ENCODE results near the gene RTTN. TPM values are rescaled to one million over a fixed set of nuclear protein-coding genes. Genes with fewer than 3 reads are reported as not detected.

RTTN gene
- total and polyA plus RNA-seq, 9 of the 15 experiments (the other 6 are each of a cell fraction or from before 2014, with no cell fraction given): 3.1 to 18.3 (median 10.6) TPM

DNA sequence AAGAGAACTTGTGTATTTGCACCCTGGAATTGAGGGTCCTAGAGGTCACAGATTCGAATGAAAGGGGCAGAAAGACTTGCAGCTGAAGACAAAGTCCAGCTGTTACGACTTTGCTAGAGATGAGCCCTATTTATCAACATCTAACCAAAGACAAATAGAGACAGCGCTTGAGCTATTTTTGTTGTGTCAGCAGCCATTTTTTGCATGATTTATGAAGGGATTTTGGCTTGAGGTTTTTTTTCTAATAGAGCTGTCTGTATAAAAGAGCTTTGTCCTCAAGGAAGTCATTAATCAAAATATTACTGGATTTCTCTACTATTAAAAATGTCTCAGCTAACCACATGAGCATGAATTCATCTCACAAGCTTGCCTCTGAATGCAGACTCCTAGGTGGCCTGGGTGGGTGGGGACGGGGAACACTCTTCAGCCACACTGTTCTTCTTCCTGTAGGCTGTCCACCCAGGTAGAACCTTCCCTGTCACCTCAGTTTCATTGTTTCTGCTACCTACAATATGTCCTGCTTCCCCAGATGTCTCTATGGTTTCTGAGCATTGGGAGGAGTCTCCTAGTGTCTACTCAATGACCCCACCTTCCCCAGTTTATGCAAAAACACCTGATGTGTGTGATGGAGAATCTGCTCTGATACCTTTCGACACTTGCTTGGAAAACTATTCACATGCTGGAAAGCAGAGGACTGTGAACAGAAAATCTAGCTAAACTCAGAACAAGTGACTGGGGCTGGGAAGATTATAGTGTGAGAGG lies 250.6 kb downstream of the RTTN start:
- Histone ChIP-seq H3K4me3 (no peak overlapping the region), H3K9me3 (replicated peaks; ENCODE audit: control insufficient read depth, insufficient read depth, low read depth, low read length) (no peaks in the 10 kb centered on the region), H3K4me1 (replicated peaks in 1 of 2; ENCODE audit: control insufficient read depth in 2 of 2, insufficient read depth in 2 of 2, low read length in 2 of 2) (peaks cover 0 to 10% of the 10 kb centered on the region in 2 experiments; a peak in 3 of 5 replicates), H3K27me3 (ENCODE audit: control insufficient read depth in 2 of 2, insufficient read depth in 2 of 2, low read length in 2 of 2) (no peaks in the 10 kb centered on the region), H3K36me3 (ENCODE audit: control insufficient read depth, insufficient read depth, low read length) (no peaks in the 10 kb centered on the region; the same call in 2 of the 3 replicates), H3K79me2 (ENCODE audit: control insufficient read depth, insufficient read depth, low read length) (no peaks in the 10 kb centered on the region), H3K4me2 (ENCODE audit: insufficient read depth, low read length) (no peak overlapping the region), H3K9ac (ENCODE audit: insufficient read depth in 1 of 2, low read depth in 2 of 2, low read length in 2 of 2) (no peak overlapping the region), H4K20me1 (replicated peaks; ENCODE audit: control insufficient read depth, insufficient read depth, low read length) (no peaks in the 10 kb centered on the region), H3K9me1 (ENCODE audit: control insufficient read depth, insufficient read depth, low read length) (no peaks in the 10 kb centered on the region), H2AFZ (ENCODE audit: low read depth, low read length) (no peak overlapping the region), H3K27ac (ENCODE audit: extremely low read depth, low read depth, low read length) (no peak overlapping the region)
- no peak for TF ChIP-seq FOXJ2 (tag; IDR thresholded peaks at IDR 0.05)
- TF ChIP-seq MEIS2 (IDR thresholded peaks at IDR 0.05; ENCODE audit: partially characterized antibody): peak; percentile 30
- TF ChIP-seq BRD4 (IDR thresholded peaks at IDR 0.05): no peak
- TF ChIP-seq, protein P1, sequence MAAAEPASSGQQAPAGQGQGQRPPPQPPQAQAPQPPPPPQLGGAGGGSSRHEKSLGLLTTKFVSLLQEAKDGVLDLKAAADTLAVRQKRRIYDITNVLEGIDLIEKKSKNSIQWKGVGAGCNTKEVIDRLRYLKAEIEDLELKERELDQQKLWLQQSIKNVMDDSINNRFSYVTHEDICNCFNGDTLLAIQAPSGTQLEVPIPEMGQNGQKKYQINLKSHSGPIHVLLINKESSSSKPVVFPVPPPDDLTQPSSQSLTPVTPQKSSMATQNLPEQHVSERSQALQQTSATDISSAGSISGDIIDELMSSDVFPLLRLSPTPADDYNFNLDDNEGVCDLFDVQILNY (CRISPR knock-in tag; IDR thresholded peaks at IDR 0.05): no peak
- TF ChIP-seq KLF16 (IDR thresholded peaks at IDR 0.05): no peak
- TF ChIP-seq, protein P2, sequence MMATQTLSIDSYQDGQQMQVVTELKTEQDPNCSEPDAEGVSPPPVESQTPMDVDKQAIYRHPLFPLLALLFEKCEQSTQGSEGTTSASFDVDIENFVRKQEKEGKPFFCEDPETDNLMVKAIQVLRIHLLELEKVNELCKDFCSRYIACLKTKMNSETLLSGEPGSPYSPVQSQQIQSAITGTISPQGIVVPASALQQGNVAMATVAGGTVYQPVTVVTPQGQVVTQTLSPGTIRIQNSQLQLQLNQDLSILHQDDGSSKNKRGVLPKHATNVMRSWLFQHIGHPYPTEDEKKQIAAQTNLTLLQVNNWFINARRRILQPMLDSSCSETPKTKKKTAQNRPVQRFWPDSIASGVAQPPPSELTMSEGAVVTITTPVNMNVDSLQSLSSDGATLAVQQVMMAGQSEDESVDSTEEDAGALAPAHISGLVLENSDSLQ (IDR thresholded peaks at IDR 0.05): peak; percentile 38; the same call in 1 of the 2 replicates
- 0 out of 2 replicates have a peak, but pooled peaks have one; percentile 28 for TF ChIP-seq ZNF316 (IDR thresholded peaks at IDR 0.05)
- TF ChIP-seq FOSL1 (tag; conservative IDR thresholded peaks at IDR 0.05): no peak
- TF ChIP-seq, protein P3, sequence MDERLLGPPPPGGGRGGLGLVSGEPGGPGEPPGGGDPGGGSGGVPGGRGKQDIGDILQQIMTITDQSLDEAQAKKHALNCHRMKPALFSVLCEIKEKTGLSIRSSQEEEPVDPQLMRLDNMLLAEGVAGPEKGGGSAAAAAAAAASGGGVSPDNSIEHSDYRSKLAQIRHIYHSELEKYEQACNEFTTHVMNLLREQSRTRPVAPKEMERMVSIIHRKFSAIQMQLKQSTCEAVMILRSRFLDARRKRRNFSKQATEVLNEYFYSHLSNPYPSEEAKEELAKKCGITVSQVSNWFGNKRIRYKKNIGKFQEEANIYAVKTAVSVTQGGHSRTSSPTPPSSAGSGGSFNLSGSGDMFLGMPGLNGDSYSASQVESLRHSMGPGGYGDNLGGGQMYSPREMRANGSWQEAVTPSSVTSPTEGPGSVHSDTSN (CRISPR knock-in tag; IDR thresholded peaks at IDR 0.05; ENCODE audit: low read depth): no peak
- TF ChIP-seq, protein P3 (tag; conservative IDR thresholded peaks at IDR 0.05; ENCODE audit: low read depth): peak; percentile 61
- no TSS peak for BruUV-seq (replicated peaks)
- DNase-seq (ENCODE audit: extremely low read depth in 1 of 4, low spot score in 3 of 4): no peak
- ChIA-PET CTCF (ENCODE audit: low intra/inter-chr PET ratio) (no interaction called here), POLR2A (no interaction called here)
- WGBS (ENCODE audit: insufficient coverage, low coverage, missing lambda C conversion rate): 37% methylated on average over 5 of the region's 5 CpGs
- in situ Hi-C loops (cut with MboI) (no loop called here), intact Hi-C loops (cut with micrococcal nuclease) (no loop called here)
- FAIRE-seq: no peak
- no peak for ATAC-seq
